Suppressor macrophage treated with lipopolysaccharide for 1 hour (primary cell): ENCODE data around the gene RPS8.
"Not testable (repeated sequence)": the region's sequence is repeated elsewhere in the genome, so short reads cannot be mapped to it uniquely, and the experiment has no call there.

Experiments used
- DNase-seq, 3 donors: peaks; one replicate each; pipeline ENCODE4 v3.0.0-alpha.2; 2020 to 2022

RPS8 gene

DNA sequence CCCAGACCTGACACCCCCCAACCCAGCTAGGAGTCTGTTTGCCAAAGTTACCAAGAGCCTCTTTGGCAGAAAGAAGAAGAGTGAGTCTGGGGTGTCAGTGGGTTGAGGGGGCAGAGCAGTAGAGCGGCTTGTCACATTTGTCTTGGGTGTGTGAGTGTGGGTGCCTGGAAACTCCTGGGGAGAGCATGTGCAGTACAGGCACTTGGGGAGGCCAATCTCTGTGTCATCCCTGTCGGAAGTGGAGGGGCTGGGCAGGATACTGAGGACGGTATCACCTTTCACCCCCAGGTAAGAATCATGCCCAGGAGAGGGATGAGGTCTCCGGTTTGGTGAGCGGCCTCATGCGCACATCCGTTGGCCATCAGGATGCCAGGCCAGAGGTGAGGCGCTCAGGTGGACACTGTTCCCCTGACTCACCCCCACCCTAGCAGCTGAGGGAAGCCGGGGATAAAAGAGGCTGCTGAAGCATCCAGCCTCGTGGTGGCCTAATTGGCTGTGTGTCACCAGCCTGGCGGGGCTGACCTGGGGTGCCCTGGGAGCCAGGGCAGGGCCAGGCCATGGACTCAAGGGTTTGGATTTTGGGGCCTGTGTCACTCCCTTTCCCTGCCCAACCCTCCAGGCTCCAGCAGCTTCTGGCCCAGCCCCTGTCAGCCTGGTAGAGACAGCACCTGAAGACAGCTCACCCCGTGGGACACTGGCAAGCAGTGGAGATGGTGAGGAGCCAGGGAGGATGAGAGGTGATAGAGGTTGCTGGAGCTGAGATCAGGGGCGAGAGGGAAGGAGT is 28.2 kb downstream of the RPS8 start:
- no peak for DNase-seq

DNA sequence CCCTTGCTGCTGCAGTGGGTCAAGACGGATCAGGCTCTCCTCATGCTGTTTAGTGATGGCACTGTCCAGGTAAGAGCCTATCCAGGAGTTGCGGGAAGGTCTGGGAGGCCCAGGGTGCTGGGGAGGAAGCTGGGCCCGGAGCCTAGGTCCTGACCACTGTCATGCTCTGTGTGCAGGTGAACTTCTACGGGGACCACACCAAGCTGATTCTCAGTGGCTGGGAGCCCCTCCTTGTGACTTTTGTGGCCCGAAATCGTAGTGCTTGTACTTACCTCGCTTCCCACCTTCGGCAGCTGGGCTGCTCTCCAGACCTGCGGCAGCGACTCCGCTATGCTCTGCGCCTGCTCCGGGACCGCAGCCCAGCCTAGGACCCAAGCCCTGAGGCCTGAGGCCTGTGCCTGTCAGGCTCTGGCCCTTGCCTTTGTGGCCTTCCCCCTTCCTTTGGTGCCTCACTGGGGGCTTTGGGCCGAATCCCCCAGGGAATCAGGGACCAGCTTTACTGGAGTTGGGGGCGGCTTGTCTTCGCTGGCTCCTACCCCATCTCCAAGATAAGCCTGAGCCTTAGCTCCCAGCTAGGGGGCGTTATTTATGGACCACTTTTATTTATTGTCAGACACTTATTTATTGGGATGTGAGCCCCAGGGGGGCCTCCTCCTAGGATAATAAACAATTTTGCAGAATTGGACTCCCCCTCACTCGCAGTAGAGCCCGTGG is 30.1 kb downstream of the RPS8 start:
- no peak for DNase-seq

DNA sequence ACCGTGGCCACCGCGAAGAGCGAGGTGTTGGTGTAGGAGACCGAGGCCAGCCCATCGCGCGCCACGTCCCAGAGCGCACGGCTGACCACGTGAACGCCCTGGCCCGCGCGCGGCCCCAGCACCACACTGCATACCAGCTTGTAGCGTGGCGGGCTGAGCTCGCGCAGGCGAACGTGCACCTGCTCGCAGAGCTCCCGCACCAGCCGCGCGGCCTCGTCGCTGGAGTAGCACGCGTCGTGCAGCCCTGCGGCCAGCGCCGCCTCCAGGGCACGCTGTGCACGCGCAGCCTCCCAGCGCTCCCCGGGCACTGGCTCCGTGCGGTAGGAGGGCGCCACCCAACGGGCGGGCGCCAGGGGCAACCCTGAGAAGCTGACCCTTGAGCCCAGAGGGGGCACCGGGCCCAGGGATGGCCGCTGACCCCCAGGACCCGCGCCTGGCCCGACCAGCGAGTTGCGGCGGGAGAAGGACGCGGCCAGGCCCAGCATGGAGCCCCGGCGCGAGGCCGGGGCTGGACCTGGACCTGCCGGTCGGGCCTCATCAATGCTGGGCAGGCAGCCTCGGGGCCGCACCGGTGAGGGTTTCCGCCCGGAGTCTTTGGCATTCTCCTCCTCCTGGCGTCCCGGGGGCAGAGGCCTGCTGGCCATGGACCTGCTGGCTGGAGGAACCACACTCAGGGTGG is 30.8 kb downstream of the RPS8 start:
- DNase-seq: no peak

DNA sequence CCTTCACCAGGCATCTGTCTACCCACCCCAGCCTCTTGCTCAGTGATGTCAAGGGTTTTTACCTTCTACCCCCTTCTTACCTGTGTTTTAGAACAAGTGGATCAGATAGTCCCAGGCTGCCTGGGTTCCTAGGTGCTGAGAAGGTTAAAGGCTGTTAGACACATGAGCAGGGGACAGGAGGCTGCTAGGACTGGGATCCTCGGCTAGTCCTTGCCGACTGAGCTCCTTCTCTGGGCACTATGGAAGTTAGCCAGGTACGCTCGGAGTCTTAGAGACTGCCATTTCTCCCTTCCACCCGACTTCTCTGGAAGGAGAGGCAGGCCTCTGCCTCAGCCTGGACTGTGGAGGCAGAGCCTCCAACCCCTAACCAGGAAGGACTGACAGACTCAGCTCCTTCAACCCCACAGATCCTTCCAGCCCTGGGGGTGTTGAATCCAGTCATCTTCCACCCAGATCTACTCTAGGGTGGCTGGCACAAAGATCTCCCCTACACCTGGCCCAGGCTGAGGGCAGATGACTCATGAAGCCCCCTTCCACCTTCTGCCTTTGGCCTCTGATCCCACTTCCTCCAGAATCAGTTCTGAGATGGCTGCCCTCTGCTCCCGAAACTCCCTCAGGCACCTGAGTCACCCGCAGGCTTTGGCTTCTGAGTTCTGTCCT is 31.5 kb downstream of the RPS8 start, which contains the start of gene DYNLT4:
Gene DYNLT4, minus strand, starts transcription at position 648 of the 660 bp plus-strand sequence. CDS start 683 bp downstream, outside the sequence.
- DNase-seq: no peak

DNA sequence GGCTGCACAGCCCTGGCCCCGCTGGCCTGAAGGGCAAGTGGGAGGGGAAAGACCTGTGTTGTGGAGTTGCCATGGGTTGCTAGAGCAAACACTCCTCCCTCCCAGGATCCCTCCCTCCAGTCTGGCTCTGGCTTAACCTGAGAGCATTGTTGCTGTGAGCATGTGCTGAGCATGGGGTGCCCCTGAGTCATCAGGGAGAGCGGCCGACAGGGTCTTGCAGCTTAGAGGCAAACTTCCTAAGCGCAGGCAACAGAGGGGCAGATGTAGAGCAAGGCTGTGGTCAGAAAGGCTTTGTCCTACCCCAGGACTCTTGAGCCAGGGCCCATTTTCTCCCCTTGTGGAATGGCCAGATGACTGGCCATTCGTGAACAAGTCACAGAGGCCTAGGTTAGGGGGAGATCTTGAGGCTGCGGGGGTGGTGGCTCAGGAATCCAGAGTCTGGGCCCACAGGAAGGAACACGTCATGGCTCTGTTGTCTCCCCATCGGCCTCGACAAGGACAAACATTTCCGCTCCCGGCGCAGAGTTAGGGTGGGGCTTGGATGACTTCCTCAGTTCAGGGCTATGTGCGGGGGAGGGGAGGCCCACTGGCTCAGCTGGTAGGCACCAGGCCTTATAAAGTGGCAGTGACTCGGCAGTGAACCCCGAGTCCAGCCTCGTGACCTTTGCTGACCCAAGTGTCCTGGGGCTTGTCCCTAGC is 32.2 kb downstream of the RPS8 start:
- peak; percentile 98 to 99 (median 99) for DNase-seq

DNA sequence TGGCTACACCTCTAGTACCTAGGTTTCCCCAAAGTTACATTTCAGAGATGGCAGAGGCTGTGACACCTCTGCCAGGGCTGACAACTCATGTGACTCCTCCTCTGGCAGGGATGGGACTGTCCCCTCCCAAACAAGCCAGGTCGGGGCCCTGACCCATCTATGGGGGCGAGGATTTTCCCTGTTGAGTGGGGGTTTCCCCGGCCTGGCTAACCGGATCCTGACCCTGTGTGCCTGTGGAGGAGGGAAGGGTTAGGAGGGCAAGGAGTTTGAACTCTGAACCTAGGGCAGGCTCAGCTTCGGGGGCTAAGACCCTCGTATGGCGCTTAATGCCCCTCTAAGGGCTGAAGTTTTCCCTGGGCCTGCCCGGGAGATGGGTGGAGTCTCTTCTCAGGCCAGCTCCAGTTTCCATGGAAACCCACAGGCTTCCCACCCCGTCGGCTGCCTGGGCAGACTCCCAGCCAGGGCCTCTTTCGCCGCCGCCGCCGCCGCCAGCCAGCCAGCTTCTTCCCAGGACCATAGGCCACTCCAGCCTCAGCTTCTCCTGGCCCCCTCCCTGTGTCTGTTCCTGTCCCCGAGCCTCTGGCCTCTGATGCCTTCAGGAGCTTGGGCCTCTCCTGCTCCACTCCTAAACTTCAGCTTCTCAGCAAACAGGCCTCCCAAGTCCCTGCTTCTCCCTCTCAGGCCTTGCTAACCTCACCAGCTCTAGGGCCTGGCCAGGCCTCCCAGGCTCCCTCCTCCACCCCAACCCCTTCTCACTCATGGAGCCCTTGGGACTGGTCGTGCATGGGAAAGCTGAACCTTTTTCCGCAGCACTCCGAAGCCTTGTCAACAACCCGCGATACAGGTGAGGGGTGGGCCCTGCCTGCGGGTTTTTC is 33.0 kb downstream of the RPS8 start, which contains the start of gene BTBD19:
Gene BTBD19, plus strand, starts transcription at position 461 of the 875 bp plus-strand sequence. Its CDS starts 298 bp downstream, at position 759.
- DNase-seq: peak; percentile 97 to 98 (median 97)

DNA sequence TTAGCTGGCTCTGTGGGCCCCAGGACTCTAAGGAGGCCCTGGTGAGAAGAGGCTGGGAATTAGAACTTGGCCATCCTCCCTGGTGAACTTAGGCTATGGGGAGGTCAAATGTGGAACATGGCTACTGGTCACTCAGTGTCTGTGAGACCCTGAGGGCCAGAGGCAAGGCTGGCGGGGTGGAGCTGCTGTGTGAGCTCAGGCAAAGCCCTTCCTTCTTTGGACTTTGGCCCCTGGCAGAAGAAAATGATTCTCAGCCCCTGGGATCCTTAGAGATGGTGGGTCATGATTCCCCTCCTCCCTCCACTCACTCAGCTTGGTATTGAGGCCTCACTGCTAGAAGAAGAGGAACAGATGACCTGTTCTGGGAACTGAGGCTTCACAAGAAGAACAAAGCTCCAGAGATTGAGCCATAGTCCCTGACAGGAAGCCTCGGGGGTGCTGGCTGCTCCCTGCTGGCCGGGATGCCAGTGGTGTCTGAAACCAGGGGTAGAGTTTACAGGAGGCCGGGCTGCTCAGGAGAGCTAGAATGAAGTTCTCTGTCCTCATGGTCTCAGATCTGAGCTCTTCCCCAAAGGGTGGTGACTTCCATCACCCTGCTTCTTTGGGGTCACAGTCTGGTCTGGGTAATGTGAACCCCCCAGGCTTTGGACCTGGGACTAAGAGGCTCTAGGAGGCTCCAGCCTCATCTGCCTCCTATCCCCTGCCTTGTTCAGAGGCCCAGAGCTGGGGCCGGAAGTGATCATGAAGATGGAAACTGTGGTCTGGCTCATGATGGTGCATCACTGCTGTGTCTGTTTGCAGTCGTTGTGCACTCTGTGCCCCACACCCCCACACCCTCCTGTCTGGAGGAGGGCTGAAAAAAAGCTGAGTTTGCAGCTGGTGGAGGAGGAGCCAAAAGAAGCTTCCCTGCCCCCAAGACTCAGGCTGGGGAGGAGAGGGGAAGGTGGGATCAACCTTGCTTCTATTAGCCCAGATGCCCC is 33.9 kb downstream of the RPS8 start:
- DNase-seq: peak; percentile 91 to 94 (median 91)

DNA sequence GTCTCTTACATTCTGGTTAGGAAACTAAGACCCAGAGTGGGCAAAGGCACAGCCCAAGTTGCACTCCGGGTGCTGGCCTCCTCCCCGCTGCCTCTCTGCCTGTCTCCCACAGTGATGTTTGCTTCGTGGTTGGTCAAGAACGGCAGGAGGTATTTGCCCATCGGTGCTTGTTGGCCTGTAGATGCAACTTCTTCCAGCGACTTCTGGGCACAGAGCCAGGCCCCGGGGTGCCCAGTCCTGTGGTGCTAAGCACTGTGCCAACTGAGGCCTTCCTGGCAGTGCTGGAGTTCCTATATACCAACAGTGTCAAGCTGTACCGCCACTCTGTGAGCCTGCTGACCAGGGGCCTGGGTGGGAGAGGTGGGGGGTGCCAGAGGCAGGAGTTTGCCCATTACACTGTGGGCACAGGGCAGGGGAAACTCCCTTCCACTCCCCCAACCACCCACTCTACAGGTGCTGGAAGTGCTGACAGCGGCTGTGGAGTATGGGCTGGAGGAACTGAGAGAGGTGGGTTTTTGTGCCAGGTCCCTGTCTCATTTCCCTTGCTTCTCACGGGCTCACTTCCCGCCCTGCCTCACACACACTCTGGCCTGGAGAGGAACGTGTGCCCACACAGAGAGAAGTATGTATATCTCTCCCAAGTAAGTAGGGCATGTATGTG is 34.9 kb downstream of the RPS8 start:
- peak in 2 of 3 donors; percentile 53 to 55 for DNase-seq

DNA sequence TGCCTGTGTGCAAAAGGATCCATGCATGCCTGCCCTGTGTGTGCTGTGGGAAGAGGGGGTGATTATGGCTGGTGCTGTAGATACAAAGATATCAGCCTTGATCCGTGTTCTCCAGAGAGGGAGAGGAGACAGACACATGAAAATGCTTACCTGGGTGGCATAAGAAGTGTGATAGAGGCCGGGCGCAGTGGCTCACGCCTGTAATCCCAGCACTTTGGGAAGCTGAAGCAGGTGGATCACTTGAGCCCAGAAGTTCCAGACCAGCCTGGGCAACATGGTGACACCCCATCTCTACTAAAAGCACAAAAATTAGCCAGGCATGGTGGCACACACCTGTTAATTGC is 35.4 kb downstream of the RPS8 start:
- DNase-seq: not testable (repeated sequence)

DNA sequence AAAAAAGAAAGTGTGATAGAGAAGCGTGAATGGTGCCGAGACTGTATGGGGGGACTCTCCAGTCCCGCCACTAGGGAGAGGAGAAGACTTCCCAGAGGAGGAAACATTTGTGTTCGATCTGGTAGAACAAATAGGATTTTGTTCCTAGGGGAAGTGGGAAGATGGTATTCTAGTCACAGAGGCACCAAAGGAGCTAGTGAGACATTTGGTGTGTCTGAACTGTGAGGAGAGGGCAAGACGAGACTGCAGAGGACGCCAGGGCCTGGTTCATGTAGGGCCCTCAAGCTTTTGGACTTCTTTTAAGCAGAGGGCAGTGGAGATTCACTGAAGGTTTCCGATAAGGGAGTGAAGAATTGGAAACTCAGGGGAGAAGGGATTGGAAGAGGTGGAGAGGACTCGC is 35.9 kb downstream of the RPS8 start:
- no peak for DNase-seq

DNA sequence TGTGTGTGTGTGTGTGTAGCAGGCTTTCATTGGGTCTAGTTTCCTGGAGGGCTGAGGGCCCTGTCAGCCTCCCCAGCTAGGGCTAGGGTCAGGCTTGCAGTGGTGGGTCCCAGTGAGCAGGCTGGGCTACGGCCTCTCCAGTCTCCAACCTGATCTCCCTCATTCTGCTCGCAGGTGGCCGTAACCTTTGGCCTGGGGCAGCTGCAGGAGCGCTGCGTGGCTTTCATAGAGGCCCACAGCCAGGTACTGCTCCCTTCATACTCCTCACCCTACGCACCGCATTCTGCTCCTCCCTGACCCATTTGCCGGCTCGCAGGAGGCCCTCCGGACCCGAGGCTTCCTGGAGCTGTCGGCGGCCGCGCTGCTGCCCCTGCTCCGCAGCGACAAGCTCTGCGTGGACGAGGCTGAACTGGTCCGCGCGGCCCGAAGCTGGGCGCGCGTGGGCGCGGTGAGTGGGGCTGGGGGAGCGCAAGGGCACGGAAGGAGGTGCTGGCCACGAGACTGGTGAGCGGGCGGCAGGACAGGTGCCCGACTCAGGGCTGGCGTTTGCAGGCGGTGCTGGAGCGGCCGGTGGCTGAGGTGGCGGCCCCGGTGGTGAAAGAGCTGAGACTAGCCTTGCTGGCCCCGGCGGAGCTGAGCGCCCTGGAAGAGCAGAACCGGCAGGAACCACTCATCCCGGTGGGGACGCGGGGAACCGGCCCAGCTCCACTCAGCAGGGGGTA is 37.6 kb downstream of the RPS8 start:
- DNase-seq: peak in 1 of 3 donors; percentile 33

DNA sequence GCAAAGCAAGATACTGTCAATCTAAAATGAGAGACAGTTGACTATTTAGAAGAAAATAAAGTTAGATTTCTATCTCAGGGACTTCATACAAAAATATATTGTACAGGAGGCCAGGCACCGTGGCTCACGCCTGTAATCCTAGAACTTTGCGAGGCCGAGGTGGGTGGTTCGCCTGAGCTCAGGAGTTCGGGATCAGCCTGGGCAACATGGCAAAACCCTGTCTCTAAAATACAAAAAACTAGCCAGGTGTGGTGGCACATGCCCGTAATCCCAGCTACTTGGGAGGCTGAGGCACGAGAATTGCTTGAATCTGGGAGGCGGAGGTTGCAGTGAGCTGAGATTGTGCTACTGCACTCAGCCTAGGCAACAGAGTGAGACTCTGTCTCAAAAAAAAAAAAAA is 40.6 kb downstream of the RPS8 start:
- DNase-seq: not testable (repeated sequence)

DNA sequence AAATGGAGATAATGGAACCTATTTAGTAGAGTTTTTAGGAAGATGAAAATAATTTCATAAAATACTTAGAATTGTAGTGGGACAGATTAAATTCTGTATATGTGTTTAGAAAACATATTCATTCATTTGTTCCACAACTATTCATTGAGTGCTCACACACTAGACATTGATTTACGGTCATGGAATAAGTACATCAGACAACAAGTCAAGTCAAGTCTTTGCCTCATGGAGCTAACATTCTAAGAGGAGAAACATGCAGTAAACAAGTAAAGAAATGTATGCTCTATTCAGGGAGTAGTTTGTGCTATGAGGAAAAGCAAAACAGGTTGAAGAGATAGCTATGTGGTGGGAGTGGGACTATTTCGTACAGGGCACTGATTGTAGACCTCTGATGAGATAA is 42.0 kb downstream of the RPS8 start:
- DNase-seq: no peak

DNA sequence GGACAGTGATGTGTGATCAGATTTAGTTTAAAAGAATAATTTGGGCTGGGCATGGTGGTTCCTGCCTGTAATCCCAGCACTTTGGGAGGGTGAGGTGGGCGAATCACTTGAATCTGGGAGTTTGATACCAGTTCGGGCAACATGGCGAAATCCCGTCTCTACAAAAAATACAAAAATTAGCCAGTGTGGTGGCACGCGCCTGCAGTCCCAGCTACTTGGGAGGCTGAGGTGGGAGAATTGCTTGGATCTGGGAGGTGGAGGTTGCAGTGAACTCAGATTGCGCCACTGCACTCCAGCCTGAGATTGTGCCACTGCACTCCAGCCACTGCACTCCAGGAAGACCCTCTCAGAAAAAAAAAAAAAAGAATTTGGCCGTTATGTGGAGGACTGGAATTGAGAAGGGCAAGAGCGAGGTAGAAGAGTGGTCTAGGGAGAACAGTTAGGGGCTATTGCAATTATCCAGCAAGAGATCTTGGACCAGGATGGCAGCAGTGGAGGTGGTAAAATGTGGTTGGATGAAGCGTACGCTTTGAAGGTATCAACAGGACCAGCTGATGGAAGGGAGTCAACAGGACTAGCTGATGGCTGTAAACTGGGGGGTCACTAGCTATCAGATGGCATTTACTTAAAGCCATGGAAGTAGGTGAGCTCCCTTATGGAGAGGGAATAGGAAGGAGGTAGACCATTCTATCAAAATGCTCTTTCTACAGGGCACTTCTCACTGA is 42.6 kb downstream of the RPS8 start:
- DNase-seq: no peak

DNA sequence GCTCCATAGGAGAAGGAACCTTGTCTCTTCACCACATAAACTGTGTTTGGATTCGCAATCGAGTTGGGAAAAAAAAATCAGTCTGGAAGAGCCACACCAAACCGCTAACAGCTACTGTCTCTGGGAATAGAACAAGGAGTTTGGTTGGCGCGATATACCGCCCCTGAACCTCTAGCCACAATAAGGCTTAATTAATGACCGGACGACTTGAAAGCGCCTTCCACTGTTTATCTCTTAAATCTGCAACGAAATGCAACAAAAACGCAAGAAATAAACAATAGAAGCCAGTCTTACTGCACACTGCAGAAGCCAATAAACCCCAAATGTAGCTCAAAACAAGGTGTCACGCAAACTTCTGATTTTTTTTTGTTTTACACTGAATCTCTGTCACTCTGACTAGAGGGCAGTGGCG is 43.9 kb downstream of the RPS8 start:
- DNase-seq: no peak

DNA sequence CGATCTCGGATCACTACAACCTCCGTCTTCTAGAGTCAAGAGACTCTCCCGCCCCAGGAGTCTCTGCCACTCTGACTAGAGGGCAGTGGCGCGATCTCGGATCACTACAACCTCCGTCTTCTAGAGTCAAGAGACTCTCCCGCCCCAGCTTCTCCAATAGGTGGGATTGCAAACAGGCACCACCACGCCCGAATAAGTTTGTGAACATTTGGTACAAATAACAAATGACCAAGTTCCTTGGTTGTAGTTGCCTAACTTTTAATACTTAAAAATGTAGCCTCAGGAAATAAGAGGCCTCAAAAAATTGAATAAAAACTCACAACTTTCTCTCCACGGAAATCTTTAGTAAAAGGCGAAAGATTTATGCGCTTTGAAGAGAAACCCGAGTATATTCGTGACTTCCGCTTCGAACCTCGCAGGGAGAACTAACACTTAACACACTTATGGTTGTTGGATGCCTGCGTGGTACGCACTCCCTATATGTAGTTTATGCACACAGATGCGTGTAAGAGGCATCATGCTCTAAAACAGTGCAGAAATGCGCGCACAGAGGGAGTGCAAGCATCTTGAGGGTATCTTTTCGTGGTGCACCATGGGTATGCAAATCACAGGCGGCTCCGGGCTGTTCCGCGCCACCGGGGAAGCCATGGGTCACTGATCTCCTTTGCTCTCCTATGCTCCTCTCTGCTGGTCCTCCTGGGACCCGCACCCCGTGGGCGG is 44.4 kb downstream of the RPS8 start:
- DNase-seq: peak; percentile 85 to 95 (median 92)
